HepG2 (cell line): ENCODE measurements around the gene CTRL. TPM values are rescaled to one million over a fixed set of nuclear protein-coding genes. Genes with fewer than 3 reads are reported as not detected.

Source experiments
- ATAC-seq: fragments of 200-7000 bp; cut with Tn5 transposase; 3 replicates; pipeline ENCODE4 v1.9.1; 2020; ENCODE audit warnings: mild to moderate bottlenecking, moderate library complexity
- BruUV-seq: library from RNA; stranded (reverse); fragments of 400-500 nt; replicated peaks from 2 replicates; lab custom pipeline; 2021; lab: Mats Ljungman, UMichigan
- CTCF ChIA-PET: fragments of 300-600 bp; formaldehyde crosslinking; extraction: SDS; loops from one replicate; lab custom pipeline; 2021; ENCODE audit warnings: low total read pairs, inconsistent platforms, low intra/inter-chr PET ratio; lab: Yijun Ruan, JAX
- POLR2A ChIA-PET: fragments of 350-600 bp; sonication (Branson Sonifier 250); formaldehyde crosslinking; loops from one replicate; lab custom pipeline; 2020; ENCODE audit warnings: antibody characterized with exemption, inconsistent platforms; lab: Yijun Ruan, JAX
- DNase-seq: peaks from one replicate; pipeline ENCODE4 v3.0.0-alpha.2; 2015; ENCODE audit warnings: low spot score
- FAIRE-seq: peaks from 3 replicates; lab custom pipeline; 2011; peaks lifted over from hg19 to GRCh38; lab: Jason Lieb, UNC
- H2AFZ ChIP-seq: one replicate; pipeline ENCODE4 v1.6.1; 2011; ENCODE audit warnings: low read length, inconsistent platforms
- H3K27ac ChIP-seq: fragments of 300-600 bp; 3 replicates; pipeline ENCODE4 v1.8.0; 2011; ENCODE audit warnings: mixed run types, mild to moderate bottlenecking, mixed read lengths, low read length, inconsistent platforms; ENCODE audit not compliant: insufficient read depth; ENCODE audit errors: extremely low read length
- H3K27me3 ChIP-seq, 2 experiments: fragments of 200-600 bp in 1 of 2; 2 replicates in 1 of 2; 3 replicates in 1 of 2; pipeline versions ENCODE4 v1.6.0 to v1.8.0; 2011; ENCODE audit warnings: low read length in 2 of 2, mild to moderate bottlenecking in 2 of 2, moderate library complexity in 2 of 2, inconsistent platforms in 1 of 2; ENCODE audit not compliant: insufficient read depth in 2 of 2, control insufficient read depth in 1 of 2
- H3K36me3 ChIP-seq, 2 experiments: fragments of 200-600 bp in 1 of 2; replicated peaks in 1 of 2; 2 replicates in 1 of 2; 3 replicates in 1 of 2; pipeline versions ENCODE4 v1.5.1 to v1.8.0; 2011; ENCODE audit warnings: low read length in 2 of 2, inconsistent platforms in 1 of 2; ENCODE audit not compliant: insufficient read depth in 2 of 2, control insufficient read depth in 1 of 2
- H3K4me1 ChIP-seq: 2 replicates; pipeline ENCODE4 v1.5.1; 2012; ENCODE audit warnings: low read length, inconsistent platforms; ENCODE audit not compliant: insufficient read depth
- H3K4me2 ChIP-seq: 2 replicates; pipeline ENCODE4 v1.6.0; 2011; ENCODE audit warnings: low read depth, low read length, inconsistent platforms
- H3K4me3 ChIP-seq, 3 experiments: fragments of 200-600 bp in 1 of 3; sonication (generic), shearing (Covaris generic) in 1 of 3; replicated peaks in 1 of 3; 2 replicates each; pipeline ENCODE4 v1.5.1; 2011 to 2016; ENCODE audit warnings: low read length in 3 of 3, inconsistent platforms in 2 of 3, low read depth in 2 of 3, mild to moderate bottlenecking in 2 of 3, control low read depth in 1 of 3, mixed read lengths in 1 of 3; ENCODE audit not compliant: insufficient read depth in 1 of 3
- H3K79me2 ChIP-seq: one replicate; pipeline ENCODE4 v1.6.1; 2011; ENCODE audit warnings: low read length, inconsistent platforms; ENCODE audit not compliant: insufficient read depth
- H3K9ac ChIP-seq: 2 replicates; pipeline ENCODE4 v1.6.0; 2011; ENCODE audit warnings: mild to moderate bottlenecking, low read depth, low read length, inconsistent platforms; ENCODE audit not compliant: insufficient read depth
- H3K9me3 ChIP-seq: 2 replicates; pipeline ENCODE4 v1.5.1; 2012; ENCODE audit warnings: mild to moderate bottlenecking, low read length
- H4K20me1 ChIP-seq: 2 replicates; pipeline ENCODE4 v1.6.0; 2011; ENCODE audit warnings: inconsistent platforms, mild to moderate bottlenecking, low read length, moderate library complexity; ENCODE audit not compliant: insufficient read depth
- KLF6 ChIP-seq: IDR thresholded peaks from 2 replicates; pipeline ENCODE4 v1.8.0; 2016; ENCODE audit warnings: missing biosample characterization, missing genetic modification reagents
- ZBTB40 ChIP-seq, 2 experiments: fragments of 450-650 bp in 1 of 2; sonication (generic) in 1 of 2; formaldehyde crosslinking in 1 of 2; IDR thresholded peaks; 2 replicates each; pipeline versions ENCODE4 v1.6.1 to v1.8.0; 2016 to 2022; ENCODE audit warnings: antibody characterized with exemption in 1 of 2, mild to moderate bottlenecking in 1 of 2, missing genetic modification reagents in 1 of 2
- WGBS: methylation state at CpG from one replicate; pipeline ENCODE4 v1.1.6; 2017; ENCODE audit warnings: low lambda C conversion rate; 5-methylcytosine and 5-hydroxymethylcytosine counted together
- in situ Hi-C: cut with HindIII; loops from 2 replicates; pipeline ENCODE4 v1.10.0; 2017; ENCODE audit warnings: low pct_unique_long_range_greater_than_20kb; ENCODE audit not compliant: extremely low pct_ligation_motif_present
- intact Hi-C: fragments of 100-400 bp; cut with micrococcal nuclease; formaldehyde crosslinking; loops from one replicate; pipeline ENCODE4 v1.10.0; 2022; ENCODE audit not compliant: unreplicated experiment
- polyA plus RNA-seq, 8 experiments: library from polyadenylated mRNA; depleted of rRNA in 3 of 8; stranded (reverse) in 7 of 8; unstranded in 1 of 8; fragments of >200 nt; fragmentation: Illumina TruSeq in 4 of 8; extraction: Trizol in 4 of 8; gene quantifications; 2 replicates each; pipeline versions ENCODE4 v1.2.1 to v1.2.3, GENCODE V29; 2011 to 2016; ENCODE audit warnings: low read depth in 4 of 8, missing spikeins in 1 of 8, mixed read lengths in 1 of 8; ENCODE audit not compliant: insufficient read depth in 1 of 8
- total RNA-seq, 5 experiments: library from RNA; depleted of rRNA; stranded (reverse); fragments of >200 nt; fragmentation: Illumina TruSeq; extraction: Trizol; gene quantifications; 2 replicates each; pipeline ENCODE4 v1.2.3, GENCODE V29; 2016; ENCODE audit warnings: low read depth in 1 of 5
- TF ChIP-seq, protein P1 (sequence below): sonication (generic); formaldehyde crosslinking; IDR thresholded peaks from 2 replicates; pipeline ENCODE4 v1.5.1; 2020; ENCODE audit warnings: mild to moderate bottlenecking, missing genetic modification reagents, borderline replicate concordance

The CTRL gene
- total and polyA plus RNA-seq, 2 of the 13 experiments (the other 11 are each of a cell fraction or from before 2014, with no cell fraction given), result 1.9 to 2.7 TPM

GRCh38 chr16:67963292-67963661, 31.6 kb upstream of the CTRL start:
- H3K79me2 ChIP-seq, result peaks cover 67% of the 10 kb centered on the region
- BruUV-seq, result no TSS peak
- peaks cover 21% of the 10 kb centered on the region for H4K20me1 ChIP-seq
- 100% methylated on average over 2 of the region's 2 CpGs for WGBS
- no peak for DNase-seq
- in situ Hi-C loops (no loop called here), intact Hi-C loops (no loop called here)
- ChIA-PET POLR2A (interaction anchor here (1.6 to 12.9 kb wide), 2 partner anchors 18 to 28 kb away, joined by 3 to 226 read pairs; partner anchors contain the start of gene LCAT), CTCF (no interaction called here)
- TF ChIP-seq, protein P1, sequence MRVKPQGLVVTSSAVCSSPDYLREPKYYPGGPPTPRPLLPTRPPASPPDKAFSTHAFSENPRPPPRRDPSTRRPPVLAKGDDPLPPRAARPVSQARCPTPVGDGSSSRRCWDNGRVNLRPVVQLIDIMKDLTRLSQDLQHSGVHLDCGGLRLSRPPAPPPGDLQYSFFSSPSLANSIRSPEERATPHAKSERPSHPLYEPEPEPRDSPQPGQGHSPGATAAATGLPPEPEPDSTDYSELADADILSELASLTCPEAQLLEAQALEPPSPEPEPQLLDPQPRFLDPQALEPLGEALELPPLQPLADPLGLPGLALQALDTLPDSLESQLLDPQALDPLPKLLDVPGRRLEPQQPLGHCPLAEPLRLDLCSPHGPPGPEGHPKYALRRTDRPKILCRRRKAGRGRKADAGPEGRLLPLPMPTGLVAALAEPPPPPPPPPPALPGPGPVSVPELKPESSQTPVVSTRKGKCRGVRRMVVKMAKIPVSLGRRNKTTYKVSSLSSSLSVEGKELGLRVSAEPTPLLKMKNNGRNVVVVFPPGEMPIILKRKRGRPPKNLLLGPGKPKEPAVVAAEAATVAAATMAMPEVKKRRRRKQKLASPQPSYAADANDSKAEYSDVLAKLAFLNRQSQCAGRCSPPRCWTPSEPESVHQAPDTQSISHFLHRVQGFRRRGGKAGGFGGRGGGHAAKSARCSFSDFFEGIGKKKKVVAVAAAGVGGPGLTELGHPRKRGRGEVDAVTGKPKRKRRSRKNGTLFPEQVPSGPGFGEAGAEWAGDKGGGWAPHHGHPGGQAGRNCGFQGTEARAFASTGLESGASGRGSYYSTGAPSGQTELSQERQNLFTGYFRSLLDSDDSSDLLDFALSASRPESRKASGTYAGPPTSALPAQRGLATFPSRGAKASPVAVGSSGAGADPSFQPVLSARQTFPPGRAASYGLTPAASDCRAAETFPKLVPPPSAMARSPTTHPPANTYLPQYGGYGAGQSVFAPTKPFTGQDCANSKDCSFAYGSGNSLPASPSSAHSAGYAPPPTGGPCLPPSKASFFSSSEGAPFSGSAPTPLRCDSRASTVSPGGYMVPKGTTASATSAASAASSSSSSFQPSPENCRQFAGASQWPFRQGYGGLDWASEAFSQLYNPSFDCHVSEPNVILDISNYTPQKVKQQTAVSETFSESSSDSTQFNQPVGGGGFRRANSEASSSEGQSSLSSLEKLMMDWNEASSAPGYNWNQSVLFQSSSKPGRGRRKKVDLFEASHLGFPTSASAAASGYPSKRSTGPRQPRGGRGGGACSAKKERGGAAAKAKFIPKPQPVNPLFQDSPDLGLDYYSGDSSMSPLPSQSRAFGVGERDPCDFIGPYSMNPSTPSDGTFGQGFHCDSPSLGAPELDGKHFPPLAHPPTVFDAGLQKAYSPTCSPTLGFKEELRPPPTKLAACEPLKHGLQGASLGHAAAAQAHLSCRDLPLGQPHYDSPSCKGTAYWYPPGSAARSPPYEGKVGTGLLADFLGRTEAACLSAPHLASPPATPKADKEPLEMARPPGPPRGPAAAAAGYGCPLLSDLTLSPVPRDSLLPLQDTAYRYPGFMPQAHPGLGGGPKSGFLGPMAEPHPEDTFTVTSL (CRISPR knock-in tag), result no peak
- no peak for TF ChIP-seq KLF6 (CRISPR knock-in tag)
- TF ChIP-seq ZBTB40 (IDR thresholded peaks at IDR 0.05), result no peak
- 0 out of 2 replicates have a peak, but pooled peaks have one; percentile 33 for TF ChIP-seq ZBTB40 (CRISPR knock-in tag; IDR thresholded peaks at IDR 0.05)
- FAIRE-seq, result no peak
- H2AFZ ChIP-seq, result no peak overlapping the region
- H3K4me2 ChIP-seq, result no peak overlapping the region
- no peak overlapping the region for H3K9ac ChIP-seq
- H3K4me3 ChIP-seq, result no peak overlapping the region
- no peak for ATAC-seq
- no peaks in the 10 kb centered on the region for H3K9me3 ChIP-seq
- peaks cover 45% of the 10 kb centered on the region for H3K4me1 ChIP-seq
- no peaks in the 10 kb centered on the region; a peak in 1 of 5 replicates for H3K27me3 ChIP-seq
- no peak overlapping the region for H3K27ac ChIP-seq
- peaks cover 40 to 53% of the 10 kb centered on the region in 2 experiments for H3K36me3 ChIP-seq
